ENCODE data around the gene FCN2.

Gene FCN2

DNA sequence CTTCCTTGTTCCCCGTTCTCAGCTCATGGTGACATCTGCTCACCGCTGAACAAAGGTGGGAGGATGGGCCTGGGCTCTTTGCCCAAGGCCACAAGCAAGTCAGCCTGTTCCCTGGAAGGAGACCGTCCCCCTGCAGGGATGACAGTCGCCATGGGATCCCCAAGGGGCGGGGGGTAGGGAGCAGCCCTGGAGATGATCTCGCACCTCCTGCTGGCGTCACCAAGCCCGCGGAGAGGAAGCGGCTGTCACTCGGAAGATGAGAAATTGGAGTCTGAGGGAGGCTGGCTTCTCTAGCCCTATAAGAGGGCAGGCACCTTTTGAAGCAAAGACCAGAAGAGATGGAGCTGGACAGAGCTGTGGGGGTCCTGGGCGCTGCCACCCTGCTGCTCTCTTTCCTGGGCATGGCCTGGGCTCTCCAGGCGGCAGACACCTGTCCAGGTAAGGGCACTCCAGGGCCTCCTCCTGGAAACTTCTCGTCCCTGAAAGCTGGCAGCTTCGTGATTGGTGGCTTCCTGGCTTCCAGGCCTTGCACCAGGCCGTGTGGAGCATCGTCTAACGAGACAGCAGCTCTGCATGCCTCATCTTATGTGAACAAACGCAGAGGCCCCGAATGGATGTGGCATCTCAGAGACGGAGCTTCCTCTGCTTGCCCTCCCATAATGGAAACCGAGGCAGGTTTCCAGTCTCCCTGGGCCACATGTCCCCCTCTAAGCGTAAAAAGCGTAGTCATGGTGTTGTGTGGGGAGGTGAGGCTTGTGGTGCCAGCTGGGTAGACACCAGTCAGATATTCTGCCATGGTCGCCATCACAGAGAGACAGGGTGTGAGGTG lies at the start of gene FCN2:
TSS of gene FCN2 (plus strand) at position 327 of the 829 bp plus-strand sequence. CDS start at position 339, 12 bp downstream.
- H3K4me3 ChIP-seq (ENCODE audit: low read length): no peak within 1 kb of the TSS
- TF ChIP-seq EZH2 (optimal IDR thresholded peaks at IDR 0.05; ENCODE audit: low read depth, low read length) (no peak), EZH2phosphoT487 (IDR thresholded peaks at IDR 0.05; ENCODE audit: low read length) (no peak)
- TF ChIP-seq, protein P1, sequence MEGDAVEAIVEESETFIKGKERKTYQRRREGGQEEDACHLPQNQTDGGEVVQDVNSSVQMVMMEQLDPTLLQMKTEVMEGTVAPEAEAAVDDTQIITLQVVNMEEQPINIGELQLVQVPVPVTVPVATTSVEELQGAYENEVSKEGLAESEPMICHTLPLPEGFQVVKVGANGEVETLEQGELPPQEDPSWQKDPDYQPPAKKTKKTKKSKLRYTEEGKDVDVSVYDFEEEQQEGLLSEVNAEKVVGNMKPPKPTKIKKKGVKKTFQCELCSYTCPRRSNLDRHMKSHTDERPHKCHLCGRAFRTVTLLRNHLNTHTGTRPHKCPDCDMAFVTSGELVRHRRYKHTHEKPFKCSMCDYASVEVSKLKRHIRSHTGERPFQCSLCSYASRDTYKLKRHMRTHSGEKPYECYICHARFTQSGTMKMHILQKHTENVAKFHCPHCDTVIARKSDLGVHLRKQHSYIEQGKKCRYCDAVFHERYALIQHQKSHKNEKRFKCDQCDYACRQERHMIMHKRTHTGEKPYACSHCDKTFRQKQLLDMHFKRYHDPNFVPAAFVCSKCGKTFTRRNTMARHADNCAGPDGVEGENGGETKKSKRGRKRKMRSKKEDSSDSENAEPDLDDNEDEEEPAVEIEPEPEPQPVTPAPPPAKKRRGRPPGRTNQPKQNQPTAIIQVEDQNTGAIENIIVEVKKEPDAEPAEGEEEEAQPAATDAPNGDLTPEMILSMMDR (IDR thresholded peaks at IDR 0.05; ENCODE audit: low read length): no peak
- H3K36me3 ChIP-seq (replicated peaks; ENCODE audit: insufficient read depth, low read length): no peaks in the 10 kb centered on the region
- H3F3A ChIP-seq (ENCODE audit: insufficient read depth, low read length): no peaks in the 10 kb centered on the region
- no peaks in the 10 kb centered on the region for H3K9me3 ChIP-seq (replicated peaks; ENCODE audit: insufficient read depth, low read length)
- no peak for DNase-seq
- H2AFZ ChIP-seq (ENCODE audit: low read length): no peak within 1 kb of the TSS
- no peak within 1 kb of the TSS for H3K4me2 ChIP-seq (ENCODE audit: low read depth, low read length)
- no peaks in the 10 kb centered on the region for H3K79me2 ChIP-seq (ENCODE audit: low read length)
- no peaks in the 10 kb centered on the region for H3K4me1 ChIP-seq (ENCODE audit: low read length)
- no peaks in the 10 kb centered on the region for H3K9me2 ChIP-seq (replicated peaks; ENCODE audit: insufficient read depth, low read length)
- no peaks in the 10 kb centered on the region for H4K20me1 ChIP-seq (ENCODE audit: insufficient read depth, low read length)
- no peak within 1 kb of the TSS for H3K27ac ChIP-seq (ENCODE audit: low read length)
- H3K9ac ChIP-seq (ENCODE audit: low read length): no peak within 1 kb of the TSS
- peaks cover 89% of the 10 kb centered on the region for H3K27me3 ChIP-seq (replicated peaks; ENCODE audit: insufficient read depth, low read length)

DNA sequence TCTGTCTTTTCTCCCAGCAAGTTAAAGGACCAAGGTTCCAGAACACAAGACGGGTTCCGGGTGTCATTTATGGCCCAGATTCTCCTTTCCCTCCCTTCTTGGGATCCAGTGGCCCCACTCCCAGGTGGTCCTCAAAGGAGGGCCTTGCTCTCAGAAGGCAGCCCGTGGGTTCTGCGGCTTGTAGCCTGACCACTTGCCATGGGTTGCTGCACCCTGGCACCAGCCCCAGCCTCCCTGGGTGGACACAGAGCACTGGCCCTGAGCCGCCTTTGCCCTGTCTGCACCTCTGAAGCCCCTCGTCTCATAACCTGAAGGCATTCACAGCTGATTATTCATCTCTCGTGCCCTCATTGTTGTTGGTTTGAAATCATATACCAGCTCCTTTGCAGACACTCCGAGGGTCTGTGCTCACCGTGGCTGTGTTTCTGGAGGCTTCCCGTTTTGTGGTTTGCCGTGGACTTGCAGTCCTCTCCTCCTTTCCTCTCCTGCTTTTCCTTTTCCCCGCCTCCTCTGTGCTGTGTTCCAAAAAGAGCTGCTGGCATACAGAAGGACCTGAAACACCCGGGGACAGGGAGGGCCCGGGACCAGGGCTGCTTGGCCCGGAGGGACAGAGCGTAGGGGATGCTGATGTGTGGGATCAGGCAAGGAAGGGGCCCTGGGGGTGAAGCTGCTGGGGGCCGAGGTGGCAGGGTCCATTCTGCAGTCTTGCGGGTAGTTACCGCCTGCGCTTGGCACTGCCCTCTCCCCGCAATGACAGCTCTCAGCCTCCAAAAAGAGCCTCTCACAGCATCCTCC lies 49.5 kb upstream of the FCN2 start:
- Histone ChIP-seq H3K27ac (ENCODE audit: low read length) (no peak overlapping the region), H4K20me1 (ENCODE audit: insufficient read depth, low read length) (no peaks in the 10 kb centered on the region), H3K9me2 (replicated peaks; ENCODE audit: insufficient read depth, low read length) (no peaks in the 10 kb centered on the region), H3K9me3 (replicated peaks; ENCODE audit: insufficient read depth, low read length) (no peaks in the 10 kb centered on the region), H3K36me3 (replicated peaks; ENCODE audit: insufficient read depth, low read length) (no peaks in the 10 kb centered on the region), H3K27me3 (replicated peaks; ENCODE audit: insufficient read depth, low read length) (peaks cover 24% of the 10 kb centered on the region), H3K79me2 (ENCODE audit: low read length) (no peaks in the 10 kb centered on the region), H3K9ac (ENCODE audit: low read length) (no peak overlapping the region), H2AFZ (ENCODE audit: low read length) (no peak overlapping the region), H3F3A (ENCODE audit: insufficient read depth, low read length) (no peaks in the 10 kb centered on the region), H3K4me1 (ENCODE audit: low read length) (no peaks in the 10 kb centered on the region), H3K4me2 (ENCODE audit: low read depth, low read length) (no peak overlapping the region), H3K4me3 (ENCODE audit: low read length) (no peak overlapping the region)
- DNase-seq: no peak
- TF ChIP-seq EZH2phosphoT487 (IDR thresholded peaks at IDR 0.05; ENCODE audit: low read length) (no peak), EZH2 (optimal IDR thresholded peaks at IDR 0.05; ENCODE audit: low read depth, low read length) (no peak)
- TF ChIP-seq, protein P1 (IDR thresholded peaks at IDR 0.05; ENCODE audit: low read length): no peak

DNA sequence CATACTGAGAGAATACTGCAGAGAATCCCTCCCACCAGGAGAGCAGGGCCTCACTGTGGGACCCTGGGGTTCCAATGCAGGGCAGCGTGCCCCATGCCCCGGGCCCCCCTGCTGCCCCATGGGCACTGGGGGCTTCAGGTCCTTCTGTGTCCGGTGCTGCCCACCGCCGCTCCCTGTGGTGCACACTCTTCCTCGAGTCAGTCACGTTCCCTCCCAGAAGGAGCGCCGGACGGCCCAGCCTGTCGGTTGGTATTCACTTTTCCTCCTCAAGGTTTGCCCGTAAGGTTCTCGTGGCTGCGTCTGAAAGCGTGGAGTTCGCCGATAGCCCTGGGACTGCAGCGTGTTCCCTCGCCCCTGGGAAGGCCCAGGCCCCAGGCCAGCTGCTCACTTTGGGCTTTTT lies 48.1 kb upstream of the FCN2 start:
- TF ChIP-seq EZH2 (optimal IDR thresholded peaks at IDR 0.05; ENCODE audit: low read depth, low read length) (no peak), EZH2phosphoT487 (IDR thresholded peaks at IDR 0.05; ENCODE audit: low read length) (no peak)
- TF ChIP-seq, protein P1 (IDR thresholded peaks at IDR 0.05; ENCODE audit: low read length): no peak
- Histone ChIP-seq H3K36me3 (replicated peaks; ENCODE audit: insufficient read depth, low read length) (no peaks in the 10 kb centered on the region), H3K79me2 (ENCODE audit: low read length) (no peaks in the 10 kb centered on the region), H2AFZ (ENCODE audit: low read length) (no peak overlapping the region), H3K4me3 (ENCODE audit: low read length) (no peak overlapping the region), H3F3A (ENCODE audit: insufficient read depth, low read length) (no peaks in the 10 kb centered on the region), H3K4me2 (ENCODE audit: low read depth, low read length) (no peak overlapping the region), H3K27ac (ENCODE audit: low read length) (no peak overlapping the region), H3K9me3 (replicated peaks; ENCODE audit: insufficient read depth, low read length) (no peaks in the 10 kb centered on the region), H3K9ac (ENCODE audit: low read length) (no peak overlapping the region), H3K27me3 (replicated peaks; ENCODE audit: insufficient read depth, low read length) (peaks cover 24% of the 10 kb centered on the region), H3K9me2 (replicated peaks; ENCODE audit: insufficient read depth, low read length) (no peaks in the 10 kb centered on the region), H4K20me1 (ENCODE audit: insufficient read depth, low read length) (no peaks in the 10 kb centered on the region), H3K4me1 (ENCODE audit: low read length) (no peaks in the 10 kb centered on the region)
- DNase-seq: no peak

Data from MM.1S (cell line).